Uterus (tissue), 4 donors: ENCODE results near the gene RABGAP1. TPM values are rescaled to one million over a fixed set of nuclear protein-coding genes. Genes with fewer than 3 reads are reported as not detected.

Experiments used
- DNase-seq, 2 donors: peaks; one replicate each; pipeline ENCODE4 v3.0.0-alpha.2; 2019 to 2020
- H3K27ac ChIP-seq, 2 donors: fragments of 200-600 bp; sonication (generic); 1 replicate in 1 of 2; 2 replicates in 1 of 2; pipeline ENCODE4 v1.5.1; 2016 to 2018
- H3K27me3 ChIP-seq, 2 donors: fragments of 200-600 bp; sonication (generic); one replicate each; pipeline ENCODE4 v1.5.1; 2018 to 2019; ENCODE audit warnings: control low read depth in 1 of 2
- H3K36me3 ChIP-seq, 2 donors: fragments of 200-600 bp; sonication (generic); one replicate each; pipeline ENCODE4 v1.5.1; 2019; ENCODE audit warnings: control low read depth in 1 of 2
- H3K4me1 ChIP-seq, 2 donors: fragments of 200-600 bp; sonication (generic); one replicate each; pipeline ENCODE4 v1.5.1; 2018 to 2019; ENCODE audit warnings: control low read depth in 1 of 2
- H3K4me3 ChIP-seq, 2 donors: fragments of 200-600 bp; sonication (generic); 1 replicate in 1 of 2; 2 replicates in 1 of 2; pipeline ENCODE4 v1.5.1; 2018 to 2019; ENCODE audit warnings: mild to moderate bottlenecking in 1 of 2
- H3K9me3 ChIP-seq, 2 donors: fragments of 200-600 bp; sonication (generic); one replicate each; pipeline ENCODE4 v1.5.1; 2019; ENCODE audit warnings: control low read depth in 1 of 2
- POLR2A ChIP-seq, 2 donors: fragments of 450-650 bp; IDR thresholded peaks; one replicate each; pipeline ENCODE4 v1.6.1; 2016; ENCODE audit warnings: antibody characterized with exemption in 2 of 2, mild to moderate bottlenecking in 1 of 2, moderate library complexity in 1 of 2
- intact Hi-C: fragments of 100-400 bp; cut with DNase I; formaldehyde crosslinking; loops from one replicate; pipeline ENCODE4 v1.15.1; 2023; ENCODE audit warnings: low total_unique reads
- total RNA-seq, 4 donors: library from RNA; depleted of rRNA in 3 of 4; stranded (reverse); fragments of >200 nt in 3 of 4; gene quantifications; one replicate each; pipeline versions ENCODE4 v1.1.0 to v1.2.4, GENCODE V29; 2014 to 2023
- TF ChIP-seq, protein P1 (sequence below), 4 experiments: fragments of 200-600 bp in 2 of 4; fragments of 450-650 bp in 2 of 4; sonication (generic) in 2 of 4; IDR thresholded peaks; one replicate each; pipeline ENCODE4 v1.5.1; 2016 to 2019; ENCODE audit warnings: antibody characterized with exemption in 4 of 4, mild to moderate bottlenecking in 2 of 4, moderate library complexity in 1 of 4
- donor health status: DM: yes; HTN: yes; CAD: no.

The RABGAP1 gene
- total RNA-seq, 4 donors from 2014 or later: 81.2 to 107 (median 91.0) TPM

DNA sequence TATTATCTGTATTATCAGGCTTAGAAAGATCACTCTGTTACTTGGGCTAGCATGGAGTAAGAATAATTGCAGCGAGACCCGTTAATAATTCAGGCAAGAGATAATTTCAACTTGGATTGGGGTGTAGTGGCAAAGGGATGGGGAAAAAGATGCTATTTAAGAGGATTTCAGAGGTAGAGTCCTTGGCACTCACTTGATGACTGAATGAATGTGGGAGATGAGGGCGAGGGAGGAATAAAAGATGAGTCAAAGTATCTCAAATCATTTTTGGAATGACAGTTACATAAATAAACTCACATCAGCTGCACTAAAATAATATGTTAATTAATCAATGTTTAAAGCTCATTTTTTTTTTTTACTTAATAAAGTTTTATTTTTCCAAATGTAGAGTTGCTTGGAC lies 88.2 kb downstream of the RABGAP1 start:
- TF ChIP-seq, protein P1, sequence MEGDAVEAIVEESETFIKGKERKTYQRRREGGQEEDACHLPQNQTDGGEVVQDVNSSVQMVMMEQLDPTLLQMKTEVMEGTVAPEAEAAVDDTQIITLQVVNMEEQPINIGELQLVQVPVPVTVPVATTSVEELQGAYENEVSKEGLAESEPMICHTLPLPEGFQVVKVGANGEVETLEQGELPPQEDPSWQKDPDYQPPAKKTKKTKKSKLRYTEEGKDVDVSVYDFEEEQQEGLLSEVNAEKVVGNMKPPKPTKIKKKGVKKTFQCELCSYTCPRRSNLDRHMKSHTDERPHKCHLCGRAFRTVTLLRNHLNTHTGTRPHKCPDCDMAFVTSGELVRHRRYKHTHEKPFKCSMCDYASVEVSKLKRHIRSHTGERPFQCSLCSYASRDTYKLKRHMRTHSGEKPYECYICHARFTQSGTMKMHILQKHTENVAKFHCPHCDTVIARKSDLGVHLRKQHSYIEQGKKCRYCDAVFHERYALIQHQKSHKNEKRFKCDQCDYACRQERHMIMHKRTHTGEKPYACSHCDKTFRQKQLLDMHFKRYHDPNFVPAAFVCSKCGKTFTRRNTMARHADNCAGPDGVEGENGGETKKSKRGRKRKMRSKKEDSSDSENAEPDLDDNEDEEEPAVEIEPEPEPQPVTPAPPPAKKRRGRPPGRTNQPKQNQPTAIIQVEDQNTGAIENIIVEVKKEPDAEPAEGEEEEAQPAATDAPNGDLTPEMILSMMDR (IDR thresholded peaks at IDR 0.05): no peak
- TF ChIP-seq POLR2A (IDR thresholded peaks at IDR 0.05): no peak
- Histone ChIP-seq H3K27me3 (no peaks in the 10 kb centered on the region), H3K4me1 (no peaks in the 10 kb centered on the region), H3K9me3 (no peaks in the 10 kb centered on the region), H3K4me3 (no peak overlapping the region), H3K36me3 (no peaks in the 10 kb centered on the region), H3K27ac (no peak overlapping the region)
- DNase-seq: no peak
- intact Hi-C loops: no loop called here

DNA sequence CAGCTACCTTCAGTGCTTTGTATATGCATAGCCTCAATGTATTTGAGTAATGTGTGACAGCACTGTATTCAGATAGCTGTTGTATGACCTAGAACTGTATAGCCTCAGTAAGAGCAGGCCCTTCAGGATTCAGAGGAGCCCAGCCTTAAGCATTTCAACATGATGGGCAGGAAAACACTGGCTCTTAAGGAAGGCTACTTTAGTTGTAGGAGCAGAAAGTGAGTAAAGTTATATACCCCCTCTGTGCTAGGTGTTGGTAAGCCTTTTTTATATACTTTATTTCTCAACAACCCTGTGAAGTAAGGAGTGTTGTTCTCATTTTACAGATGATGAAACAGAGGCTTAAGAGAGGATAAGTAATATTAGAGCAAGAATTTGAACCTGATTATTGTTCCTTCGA lies 91.1 kb downstream of the RABGAP1 start:
- H3K36me3 ChIP-seq: no peaks in the 10 kb centered on the region
- H3K4me3 ChIP-seq: no peak overlapping the region
- H3K27me3 ChIP-seq: no peaks in the 10 kb centered on the region
- no peak for DNase-seq
- intact Hi-C loops: no loop called here
- no peak overlapping the region for H3K27ac ChIP-seq
- H3K4me1 ChIP-seq: no peaks in the 10 kb centered on the region
- no peaks in the 10 kb centered on the region for H3K9me3 ChIP-seq
- TF ChIP-seq, protein P1 (IDR thresholded peaks at IDR 0.05): no peak
- TF ChIP-seq POLR2A (IDR thresholded peaks at IDR 0.05): no peak

DNA sequence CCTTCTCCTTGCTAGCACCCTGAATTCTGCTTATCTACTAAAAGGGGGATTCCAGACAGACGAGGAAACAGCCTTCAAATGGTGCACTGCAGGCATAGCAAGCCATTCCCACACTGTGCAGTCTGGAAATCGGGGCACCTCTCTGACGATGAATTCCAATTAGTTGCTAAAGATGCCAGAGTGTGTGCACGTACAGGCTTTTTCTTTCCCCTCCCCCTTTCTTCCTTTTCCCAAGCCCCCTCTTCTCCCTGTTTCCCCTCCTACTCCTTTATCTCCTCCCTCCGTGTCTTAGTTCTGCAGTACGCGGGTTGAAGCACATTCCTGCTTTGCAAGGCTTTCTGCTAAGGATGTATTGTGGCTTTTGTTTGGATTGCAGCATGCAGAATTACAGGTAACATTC lies 92.5 kb downstream of the RABGAP1 start, which contains the start of gene GPR21:
Gene GPR21, plus strand, starts transcription at position 316 of the 400 bp plus-strand sequence. CDS start 900 bp downstream, outside the sequence.
- peak within 1 kb of the TSS; percentile 3 to 14 for H3K4me3 ChIP-seq
- DNase-seq: no peak
- no peaks in the 10 kb centered on the region for H3K27me3 ChIP-seq
- H3K36me3 ChIP-seq: no peaks in the 10 kb centered on the region
- no peaks in the 10 kb centered on the region for H3K9me3 ChIP-seq
- no peaks in the 10 kb centered on the region for H3K4me1 ChIP-seq
- TF ChIP-seq, protein P1 (IDR thresholded peaks at IDR 0.05): no peak
- TF ChIP-seq POLR2A (IDR thresholded peaks at IDR 0.05): no peak
- peak within 1 kb of the TSS; percentile 43 to 72 for H3K27ac ChIP-seq
- intact Hi-C loops: no loop called here

DNA sequence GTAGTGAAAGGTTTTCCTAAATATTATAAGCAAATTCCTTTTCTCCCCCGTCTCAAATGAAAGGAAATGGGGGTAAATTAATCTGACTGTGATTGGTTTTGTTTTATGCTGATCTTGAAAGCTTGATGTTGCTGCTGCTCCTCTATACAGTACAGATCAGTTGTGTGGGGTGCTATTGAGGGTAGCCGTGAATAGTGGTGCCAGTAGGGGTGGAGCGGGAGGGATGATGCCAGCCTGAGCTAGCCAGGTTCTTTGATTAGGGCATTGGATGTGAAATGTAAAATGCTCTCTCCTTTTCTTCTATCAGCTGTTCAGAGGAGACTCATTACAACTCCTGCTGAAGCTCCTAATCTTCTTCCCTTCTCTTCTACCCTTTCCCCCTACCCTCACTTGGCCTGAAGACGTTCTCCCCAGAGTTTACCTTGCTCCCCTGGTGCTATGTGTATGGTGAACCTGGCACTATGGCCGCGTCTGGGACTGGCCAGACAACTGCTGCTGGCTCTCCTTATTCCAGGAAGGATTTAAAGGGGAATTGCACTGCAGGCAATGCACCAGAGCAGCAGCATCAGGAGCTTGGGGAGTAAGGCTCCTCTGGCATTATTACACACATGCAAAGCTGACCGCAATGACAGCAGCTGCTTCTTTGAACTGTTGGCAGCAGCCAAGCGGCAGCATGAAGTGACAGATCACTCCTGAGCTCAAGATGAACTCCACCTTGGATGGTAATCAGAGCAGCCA lies 93.2 kb downstream of the RABGAP1 start:
- peak overlapping the region; percentile 3 to 14 for H3K4me3 ChIP-seq
- no peak for TF ChIP-seq POLR2A (IDR thresholded peaks at IDR 0.05)
- TF ChIP-seq, protein P1 (IDR thresholded peaks at IDR 0.05): no peak
- no peaks in the 10 kb centered on the region for H3K27me3 ChIP-seq
- H3K4me1 ChIP-seq: no peaks in the 10 kb centered on the region
- H3K36me3 ChIP-seq: no peaks in the 10 kb centered on the region
- DNase-seq: no peak
- H3K27ac ChIP-seq: peak overlapping the region; percentile 43 to 72
- intact Hi-C loops: no loop called here
- no peaks in the 10 kb centered on the region for H3K9me3 ChIP-seq

DNA sequence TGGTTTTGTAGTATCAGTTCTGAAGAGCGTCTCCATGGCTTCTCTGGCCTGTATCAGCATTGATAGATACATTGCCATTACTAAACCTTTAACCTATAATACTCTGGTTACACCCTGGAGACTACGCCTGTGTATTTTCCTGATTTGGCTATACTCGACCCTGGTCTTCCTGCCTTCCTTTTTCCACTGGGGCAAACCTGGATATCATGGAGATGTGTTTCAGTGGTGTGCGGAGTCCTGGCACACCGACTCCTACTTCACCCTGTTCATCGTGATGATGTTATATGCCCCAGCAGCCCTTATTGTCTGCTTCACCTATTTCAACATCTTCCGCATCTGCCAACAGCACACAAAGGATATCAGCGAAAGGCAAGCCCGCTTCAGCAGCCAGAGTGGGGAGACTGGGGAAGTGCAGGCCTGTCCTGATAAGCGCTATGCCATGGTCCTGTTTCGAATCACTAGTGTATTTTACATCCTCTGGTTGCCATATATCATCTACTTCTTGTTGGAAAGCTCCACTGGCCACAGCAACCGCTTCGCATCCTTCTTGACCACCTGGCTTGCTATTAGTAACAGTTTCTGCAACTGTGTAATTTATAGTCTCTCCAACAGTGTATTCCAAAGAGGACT lies 94.2 kb downstream of the RABGAP1 start:
- Histone ChIP-seq H3K27ac (peak overlapping the region; percentile 43 to 72), H3K4me3 (peak overlapping the region in 1 of 2 donors; percentile 3), H3K4me1 (no peaks in the 10 kb centered on the region), H3K9me3 (no peaks in the 10 kb centered on the region), H3K27me3 (no peaks in the 10 kb centered on the region), H3K36me3 (no peaks in the 10 kb centered on the region)
- peak in 1 of 2 donors; percentile 18 for DNase-seq
- TF ChIP-seq, protein P1 (IDR thresholded peaks at IDR 0.05): peak in 1 of 4 experiments; percentile 3
- TF ChIP-seq POLR2A (IDR thresholded peaks at IDR 0.05): no peak
- intact Hi-C loops: no loop called here
